ENCODE data around the gene C6orf89.

DNA sequence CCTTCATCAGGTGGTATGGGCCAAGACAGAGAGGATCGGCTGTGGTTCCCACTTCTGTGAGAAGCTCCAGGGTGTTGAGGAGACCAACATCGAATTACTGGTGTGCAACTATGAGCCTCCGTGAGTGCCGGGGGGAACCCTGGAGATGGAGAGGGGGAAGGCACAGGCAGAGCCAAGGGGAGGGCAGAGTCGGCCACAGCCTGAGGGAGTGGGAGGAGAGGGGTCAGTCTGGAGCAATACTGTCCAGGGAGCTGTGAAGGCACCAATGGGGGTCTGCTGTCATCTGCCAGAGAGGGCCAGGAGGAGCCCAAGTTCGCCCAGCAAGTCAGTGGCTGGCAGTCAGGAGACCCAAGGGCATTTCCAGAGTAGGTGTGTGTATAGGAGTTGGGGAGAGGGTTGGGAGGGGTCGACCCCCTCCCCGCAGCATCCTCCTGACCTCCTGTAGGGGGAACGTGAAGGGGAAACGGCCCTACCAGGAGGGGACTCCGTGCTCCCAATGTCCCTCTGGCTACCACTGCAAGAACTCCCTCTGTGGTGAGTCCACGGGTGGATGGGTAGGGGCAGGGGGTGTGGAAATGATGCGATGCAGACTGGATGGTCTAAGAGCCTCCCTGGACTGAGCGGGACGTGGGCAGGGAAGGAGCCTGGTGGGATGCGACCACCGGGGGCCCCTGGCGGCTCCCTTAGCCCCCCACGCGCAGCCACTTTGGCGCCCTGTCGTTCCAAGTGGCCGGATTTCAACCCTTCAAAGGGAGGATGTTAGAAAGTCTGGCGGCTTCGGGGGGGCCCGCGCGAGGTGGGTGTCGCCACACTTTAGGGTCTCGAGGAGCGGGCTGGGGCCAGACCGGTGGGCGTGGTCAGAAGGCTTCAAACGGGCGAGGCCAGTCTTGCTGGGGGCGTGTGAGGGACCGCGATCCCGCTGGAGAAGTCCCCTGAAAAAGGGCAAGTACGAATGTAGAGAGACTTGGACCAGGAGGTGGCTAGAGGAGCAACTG, 76.0 kb downstream of the C6orf89 start:
- TF ChIP-seq, protein P1, sequence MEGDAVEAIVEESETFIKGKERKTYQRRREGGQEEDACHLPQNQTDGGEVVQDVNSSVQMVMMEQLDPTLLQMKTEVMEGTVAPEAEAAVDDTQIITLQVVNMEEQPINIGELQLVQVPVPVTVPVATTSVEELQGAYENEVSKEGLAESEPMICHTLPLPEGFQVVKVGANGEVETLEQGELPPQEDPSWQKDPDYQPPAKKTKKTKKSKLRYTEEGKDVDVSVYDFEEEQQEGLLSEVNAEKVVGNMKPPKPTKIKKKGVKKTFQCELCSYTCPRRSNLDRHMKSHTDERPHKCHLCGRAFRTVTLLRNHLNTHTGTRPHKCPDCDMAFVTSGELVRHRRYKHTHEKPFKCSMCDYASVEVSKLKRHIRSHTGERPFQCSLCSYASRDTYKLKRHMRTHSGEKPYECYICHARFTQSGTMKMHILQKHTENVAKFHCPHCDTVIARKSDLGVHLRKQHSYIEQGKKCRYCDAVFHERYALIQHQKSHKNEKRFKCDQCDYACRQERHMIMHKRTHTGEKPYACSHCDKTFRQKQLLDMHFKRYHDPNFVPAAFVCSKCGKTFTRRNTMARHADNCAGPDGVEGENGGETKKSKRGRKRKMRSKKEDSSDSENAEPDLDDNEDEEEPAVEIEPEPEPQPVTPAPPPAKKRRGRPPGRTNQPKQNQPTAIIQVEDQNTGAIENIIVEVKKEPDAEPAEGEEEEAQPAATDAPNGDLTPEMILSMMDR (IDR thresholded peaks at IDR 0.05), result no peak
- TF ChIP-seq POLR2AphosphoS5 (IDR thresholded peaks at IDR 0.05), result no peak
- TF ChIP-seq POLR2A (IDR thresholded peaks at IDR 0.05), result no peak
- no peak for TF ChIP-seq EP300 (IDR thresholded peaks at IDR 0.05)
